Liver (tissue), 9 donors: ENCODE results near the gene MRAS. TPM values are rescaled to one million over a fixed set of nuclear protein-coding genes. Genes with fewer than 3 reads are reported as not detected.

Source experiments
- DNase-seq: peaks from one replicate; pipeline ENCODE4 v3.0.0-alpha.2; 2017; ENCODE audit warnings: low spot score
- H3K27ac ChIP-seq, 2 donors: one replicate each; pipeline ENCODE4 v1.7.0; 2013; ENCODE audit warnings: inconsistent platforms in 2 of 2, low read length in 2 of 2, control low read depth in 1 of 2, low read depth in 1 of 2, mild to moderate bottlenecking in 1 of 2
- H3K27me3 ChIP-seq, 4 donors: one replicate each; pipeline versions ENCODE4 v1.6.1 to v1.7.0; 2013; ENCODE audit warnings: low read length in 3 of 4, inconsistent platforms in 1 of 4, mild to moderate bottlenecking in 1 of 4, moderate library complexity in 1 of 4; ENCODE audit not compliant: control insufficient read depth in 4 of 4, insufficient read depth in 4 of 4
- H3K36me3 ChIP-seq, 4 donors: one replicate each; pipeline versions ENCODE4 v1.6.1 to v1.7.0; 2013; ENCODE audit warnings: low read length in 3 of 4, mild to moderate bottlenecking in 3 of 4, low read depth in 1 of 4, moderate library complexity in 1 of 4; ENCODE audit not compliant: control insufficient read depth in 4 of 4, insufficient read depth in 3 of 4
- H3K4me1 ChIP-seq, 4 donors: one replicate each; pipeline versions ENCODE4 v1.6.1 to v1.7.0; 2013; ENCODE audit warnings: low read length in 3 of 4, mild to moderate bottlenecking in 3 of 4, moderate library complexity in 1 of 4; ENCODE audit not compliant: control insufficient read depth in 4 of 4, insufficient read depth in 4 of 4
- H3K4me3 ChIP-seq, 3 donors: one replicate each; pipeline versions ENCODE4 v1.6.1 to v1.7.0; 2013; ENCODE audit warnings: low read length in 3 of 3, control low read depth in 1 of 3, low read depth in 1 of 3, mild to moderate bottlenecking in 1 of 3
- H3K9ac ChIP-seq, 2 donors: one replicate each; pipeline ENCODE4 v1.7.0; 2013; ENCODE audit warnings: low read length in 2 of 2, mild to moderate bottlenecking in 2 of 2, moderate library complexity in 2 of 2, control low read depth in 1 of 2, low read depth in 1 of 2
- H3K9me3 ChIP-seq, 4 donors: one replicate each; pipeline versions ENCODE4 v1.6.1 to v1.7.0; 2013; ENCODE audit warnings: low read length in 3 of 4; ENCODE audit not compliant: control insufficient read depth in 4 of 4
- EGR1 ChIP-seq, 2 donors: IDR thresholded peaks; 2 replicates each; pipeline ENCODE4 v1.6.1; 2016 to 2018; ENCODE audit warnings: antibody characterized with exemption in 2 of 2, low read depth in 2 of 2
- FOXA1 ChIP-seq: IDR thresholded peaks from 2 replicates; pipeline ENCODE4 v1.6.1; 2016; ENCODE audit warnings: antibody characterized with exemption
- FOXA2 ChIP-seq: IDR thresholded peaks from 2 replicates; pipeline ENCODE4 v1.6.1; 2016; ENCODE audit warnings: antibody characterized with exemption
- HNF4A ChIP-seq, 2 donors: conservative IDR thresholded peaks; 2 replicates each; pipeline ENCODE4 v1.6.1; 2016; ENCODE audit warnings: antibody characterized with exemption in 2 of 2, mild to moderate bottlenecking in 2 of 2
- HNF4G ChIP-seq: IDR thresholded peaks from 2 replicates; pipeline ENCODE4 v1.6.1; 2016; ENCODE audit warnings: antibody characterized with exemption
- JUND ChIP-seq, 2 donors: IDR thresholded peaks; 2 replicates each; pipeline ENCODE4 v1.6.1; 2016; ENCODE audit warnings: antibody characterized with exemption in 2 of 2
- NR2F2 ChIP-seq: IDR thresholded peaks from 2 replicates; pipeline ENCODE4 v1.6.1; 2016; ENCODE audit warnings: antibody characterized with exemption
- SP1 ChIP-seq: IDR thresholded peaks from 2 replicates; pipeline ENCODE4 v1.6.1; 2018; ENCODE audit warnings: antibody characterized with exemption, mild to moderate bottlenecking
- TAF1 ChIP-seq: conservative IDR thresholded peaks from 2 replicates; pipeline ENCODE4 v1.6.1; 2016; ENCODE audit warnings: antibody characterized with exemption, mild to moderate bottlenecking
- YY1 ChIP-seq: IDR thresholded peaks from 2 replicates; pipeline ENCODE4 v1.6.1; 2016; ENCODE audit warnings: antibody characterized with exemption, mild to moderate bottlenecking
- whole genome bisulfite sequencing: extraction: QIAGEN DNeasy Blood & Tissue Kit; methylation state at CpG from one replicate; pipeline ENCODE4 v1.1.7; 2013; 5-methylcytosine and 5-hydroxymethylcytosine counted together
- polyA plus RNA-seq, 2 donors: library from polyadenylated mRNA; stranded (reverse) in 1 of 2; unstranded in 1 of 2; fragments of 200-250 nt in 1 of 2; fragments of >200 nt in 1 of 2; fragmentation: Nextera tagmentation in 1 of 2; extraction: Ambion mirVana in 1 of 2; gene quantifications; one replicate each; pipeline versions ENCODE4 v1.2.1 to v1.2.3, GENCODE V29; 2013 to 2015
- total RNA-seq, 2 donors: library from RNA; depleted of rRNA; stranded (reverse); fragments of >200 nt; gene quantifications; one replicate each; pipeline ENCODE4 v1.2.3, GENCODE V29; 2014
- TF ChIP-seq, protein P1 (sequence below): IDR thresholded peaks from 2 replicates; pipeline ENCODE4 v1.6.1; 2016; ENCODE audit warnings: antibody characterized with exemption, mild to moderate bottlenecking
- TF ChIP-seq, protein P2 (sequence below): IDR thresholded peaks from 2 replicates; pipeline ENCODE4 v1.6.1; 2016; ENCODE audit warnings: antibody characterized with exemption
- TF ChIP-seq, protein P3 (sequence below): fragments of 150-350 bp; IDR thresholded peaks from 2 replicates; pipeline ENCODE4 v1.5.1; 2017; ENCODE audit warnings: improper control_type of control experiment, low read depth, low read length; ENCODE audit not compliant: missing input control
- TF ChIP-seq, protein P4 (sequence below): IDR thresholded peaks from 2 replicates; pipeline ENCODE4 v1.6.1; 2016; ENCODE audit warnings: antibody characterized with exemption
- TF ChIP-seq, protein P5 (sequence below): IDR thresholded peaks from 2 replicates; pipeline ENCODE4 v1.6.1; 2016; ENCODE audit warnings: antibody characterized with exemption
- donor health status: healthy.
- donor health status: healthy.
- donor health status: healthy.
- donor health status: healthy.
- donor health status: healthy.

MRAS gene
- total and polyA plus RNA-seq, 4 donors = 1.6 to 2.6 (median 1.9) TPM

DNA sequence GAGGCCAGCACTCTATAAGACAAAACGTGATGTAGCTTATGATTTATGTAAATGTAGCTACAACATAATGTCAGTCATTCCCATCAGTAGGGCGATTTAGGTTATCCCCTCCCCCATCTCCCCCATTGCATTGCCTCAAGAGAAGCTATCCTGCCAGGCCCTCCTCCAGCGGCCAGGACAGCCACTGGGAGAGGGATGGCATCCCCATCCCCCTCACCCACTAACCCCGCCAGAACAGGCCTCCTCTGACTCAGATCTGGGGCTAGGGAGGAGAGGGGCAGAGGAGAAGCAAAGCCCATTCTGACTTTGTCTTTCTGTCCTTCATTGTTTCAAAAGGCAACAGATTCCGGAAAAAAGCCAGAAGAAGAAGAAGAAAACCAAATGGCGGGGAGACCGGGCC lies 53.5 kb downstream of the MRAS start:
- Histone ChIP-seq H3K9me3 (no peaks in the 10 kb centered on the region), H3K9ac (no peak overlapping the region), H3K27ac (no peak overlapping the region), H3K4me1 (peaks cover 10 to 23% (median 18%) of the 10 kb centered on the region in 4 donors), H3K36me3 (peaks cover 0 to 2% (median 0%) of the 10 kb centered on the region in 4 donors), H3K4me3 (no peak overlapping the region), H3K27me3 (no peaks in the 10 kb centered on the region)
- DNase-seq = no peak
- WGBS = 92% methylated on average over 7 of the region's 7 CpGs
- no peak for TF ChIP-seq HNF4A (conservative IDR thresholded peaks at IDR 0.05)
- TF ChIP-seq, protein P1, sequence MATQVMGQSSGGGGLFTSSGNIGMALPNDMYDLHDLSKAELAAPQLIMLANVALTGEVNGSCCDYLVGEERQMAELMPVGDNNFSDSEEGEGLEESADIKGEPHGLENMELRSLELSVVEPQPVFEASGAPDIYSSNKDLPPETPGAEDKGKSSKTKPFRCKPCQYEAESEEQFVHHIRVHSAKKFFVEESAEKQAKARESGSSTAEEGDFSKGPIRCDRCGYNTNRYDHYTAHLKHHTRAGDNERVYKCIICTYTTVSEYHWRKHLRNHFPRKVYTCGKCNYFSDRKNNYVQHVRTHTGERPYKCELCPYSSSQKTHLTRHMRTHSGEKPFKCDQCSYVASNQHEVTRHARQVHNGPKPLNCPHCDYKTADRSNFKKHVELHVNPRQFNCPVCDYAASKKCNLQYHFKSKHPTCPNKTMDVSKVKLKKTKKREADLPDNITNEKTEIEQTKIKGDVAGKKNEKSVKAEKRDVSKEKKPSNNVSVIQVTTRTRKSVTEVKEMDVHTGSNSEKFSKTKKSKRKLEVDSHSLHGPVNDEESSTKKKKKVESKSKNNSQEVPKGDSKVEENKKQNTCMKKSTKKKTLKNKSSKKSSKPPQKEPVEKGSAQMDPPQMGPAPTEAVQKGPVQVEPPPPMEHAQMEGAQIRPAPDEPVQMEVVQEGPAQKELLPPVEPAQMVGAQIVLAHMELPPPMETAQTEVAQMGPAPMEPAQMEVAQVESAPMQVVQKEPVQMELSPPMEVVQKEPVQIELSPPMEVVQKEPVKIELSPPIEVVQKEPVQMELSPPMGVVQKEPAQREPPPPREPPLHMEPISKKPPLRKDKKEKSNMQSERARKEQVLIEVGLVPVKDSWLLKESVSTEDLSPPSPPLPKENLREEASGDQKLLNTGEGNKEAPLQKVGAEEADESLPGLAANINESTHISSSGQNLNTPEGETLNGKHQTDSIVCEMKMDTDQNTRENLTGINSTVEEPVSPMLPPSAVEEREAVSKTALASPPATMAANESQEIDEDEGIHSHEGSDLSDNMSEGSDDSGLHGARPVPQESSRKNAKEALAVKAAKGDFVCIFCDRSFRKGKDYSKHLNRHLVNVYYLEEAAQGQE = no peak
- TF ChIP-seq NR2F2 = no peak

DNA sequence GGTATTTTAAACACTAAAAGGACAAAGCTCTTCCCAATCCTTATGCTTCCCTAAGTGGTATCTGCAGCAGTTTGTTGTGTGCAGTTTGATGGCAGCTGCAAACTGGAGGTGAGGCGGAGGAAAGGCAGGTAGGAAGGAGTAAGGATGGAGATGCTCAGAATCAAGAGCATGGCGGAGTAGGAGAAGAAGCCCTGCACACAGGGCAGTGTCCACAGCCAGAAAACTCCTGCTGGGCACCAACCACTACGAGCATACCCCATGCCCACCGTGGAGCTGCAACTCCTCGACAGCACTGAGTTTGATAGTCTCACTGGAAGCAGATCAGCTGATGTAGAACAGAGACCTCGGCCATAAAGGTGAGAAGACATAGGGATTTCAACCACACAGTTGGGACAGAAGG lies 55.7 kb downstream of the MRAS start:
- Histone ChIP-seq H3K4me1 (peaks cover 8 to 18% (median 16%) of the 10 kb centered on the region in 4 donors), H3K9me3 (no peaks in the 10 kb centered on the region), H3K27ac (no peak overlapping the region), H3K27me3 (no peaks in the 10 kb centered on the region), H3K36me3 (peaks cover 0 to 2% (median 0%) of the 10 kb centered on the region in 4 donors), H3K9ac (no peak overlapping the region), H3K4me3 (no peak overlapping the region)
- 97% methylated on average over 6 of the region's 6 CpGs for WGBS
- TF ChIP-seq EGR1 (IDR thresholded peaks at IDR 0.05; ENCODE audit: low read depth in 2 of 2) (no peak), FOXA2 (no peak), HNF4A (conservative IDR thresholded peaks at IDR 0.05) (no peak), HNF4G (no peak), JUND (IDR thresholded peaks at IDR 0.05) (no peak), YY1 (no peak), NR2F2 (no peak), TAF1 (no peak), SP1 (no peak), FOXA1 (no peak)
- TF ChIP-seq, protein P2, sequence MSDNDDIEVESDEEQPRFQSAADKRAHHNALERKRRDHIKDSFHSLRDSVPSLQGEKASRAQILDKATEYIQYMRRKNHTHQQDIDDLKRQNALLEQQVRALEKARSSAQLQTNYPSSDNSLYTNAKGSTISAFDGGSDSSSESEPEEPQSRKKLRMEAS = no peak
- TF ChIP-seq, protein P3, sequence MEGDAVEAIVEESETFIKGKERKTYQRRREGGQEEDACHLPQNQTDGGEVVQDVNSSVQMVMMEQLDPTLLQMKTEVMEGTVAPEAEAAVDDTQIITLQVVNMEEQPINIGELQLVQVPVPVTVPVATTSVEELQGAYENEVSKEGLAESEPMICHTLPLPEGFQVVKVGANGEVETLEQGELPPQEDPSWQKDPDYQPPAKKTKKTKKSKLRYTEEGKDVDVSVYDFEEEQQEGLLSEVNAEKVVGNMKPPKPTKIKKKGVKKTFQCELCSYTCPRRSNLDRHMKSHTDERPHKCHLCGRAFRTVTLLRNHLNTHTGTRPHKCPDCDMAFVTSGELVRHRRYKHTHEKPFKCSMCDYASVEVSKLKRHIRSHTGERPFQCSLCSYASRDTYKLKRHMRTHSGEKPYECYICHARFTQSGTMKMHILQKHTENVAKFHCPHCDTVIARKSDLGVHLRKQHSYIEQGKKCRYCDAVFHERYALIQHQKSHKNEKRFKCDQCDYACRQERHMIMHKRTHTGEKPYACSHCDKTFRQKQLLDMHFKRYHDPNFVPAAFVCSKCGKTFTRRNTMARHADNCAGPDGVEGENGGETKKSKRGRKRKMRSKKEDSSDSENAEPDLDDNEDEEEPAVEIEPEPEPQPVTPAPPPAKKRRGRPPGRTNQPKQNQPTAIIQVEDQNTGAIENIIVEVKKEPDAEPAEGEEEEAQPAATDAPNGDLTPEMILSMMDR = no peak
- TF ChIP-seq, protein P4, sequence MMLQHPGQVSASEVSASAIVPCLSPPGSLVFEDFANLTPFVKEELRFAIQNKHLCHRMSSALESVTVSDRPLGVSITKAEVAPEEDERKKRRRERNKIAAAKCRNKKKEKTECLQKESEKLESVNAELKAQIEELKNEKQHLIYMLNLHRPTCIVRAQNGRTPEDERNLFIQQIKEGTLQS = no peak
- TF ChIP-seq, protein P5, sequence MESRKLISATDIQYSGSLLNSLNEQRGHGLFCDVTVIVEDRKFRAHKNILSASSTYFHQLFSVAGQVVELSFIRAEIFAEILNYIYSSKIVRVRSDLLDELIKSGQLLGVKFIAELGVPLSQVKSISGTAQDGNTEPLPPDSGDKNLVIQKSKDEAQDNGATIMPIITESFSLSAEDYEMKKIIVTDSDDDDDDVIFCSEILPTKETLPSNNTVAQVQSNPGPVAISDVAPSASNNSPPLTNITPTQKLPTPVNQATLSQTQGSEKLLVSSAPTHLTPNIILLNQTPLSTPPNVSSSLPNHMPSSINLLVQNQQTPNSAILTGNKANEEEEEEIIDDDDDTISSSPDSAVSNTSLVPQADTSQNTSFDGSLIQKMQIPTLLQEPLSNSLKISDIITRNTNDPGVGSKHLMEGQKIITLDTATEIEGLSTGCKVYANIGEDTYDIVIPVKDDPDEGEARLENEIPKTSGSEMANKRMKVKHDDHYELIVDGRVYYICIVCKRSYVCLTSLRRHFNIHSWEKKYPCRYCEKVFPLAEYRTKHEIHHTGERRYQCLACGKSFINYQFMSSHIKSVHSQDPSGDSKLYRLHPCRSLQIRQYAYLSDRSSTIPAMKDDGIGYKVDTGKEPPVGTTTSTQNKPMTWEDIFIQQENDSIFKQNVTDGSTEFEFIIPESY = no peak
- no peak for DNase-seq
